Kidney glomerular epithelial cell (primary cell): ENCODE data around the gene SPANXN4.

Source experiments
- DNase-seq: peaks from one replicate; lab custom pipeline; 2025; lab: John Stamatoyannopoulos, UW

SPANXN4 gene, protein sequence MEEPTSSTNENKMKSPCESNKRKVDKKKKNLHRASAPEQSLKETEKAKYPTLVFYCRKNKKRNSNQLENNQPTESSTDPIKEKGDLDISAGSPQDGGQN

DNA sequence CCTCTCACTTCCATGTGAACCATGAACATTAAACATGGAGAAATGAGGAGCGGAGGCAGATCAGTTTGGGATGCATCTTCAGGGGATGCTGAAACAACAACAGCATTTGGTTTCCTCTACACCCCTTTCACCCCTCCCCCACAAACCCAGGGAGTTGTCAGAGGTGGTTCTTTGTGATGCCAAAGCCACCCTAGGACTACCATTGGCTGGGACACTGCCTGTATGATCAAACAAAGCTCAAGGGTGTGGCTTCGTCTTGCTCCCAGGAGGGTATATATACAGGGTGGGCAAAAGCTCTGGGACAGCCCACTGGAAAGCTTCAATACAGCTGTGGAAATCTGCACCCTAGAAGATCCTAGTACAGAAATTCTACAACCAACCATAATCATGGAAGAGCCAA lies at the start of gene SPANXN4:
Gene SPANXN4 (plus strand): TSS at position 301 of the 400 bp plus-strand sequence. CDS start 87 bp downstream, at position 388.
- DNase-seq = no peak

DNA sequence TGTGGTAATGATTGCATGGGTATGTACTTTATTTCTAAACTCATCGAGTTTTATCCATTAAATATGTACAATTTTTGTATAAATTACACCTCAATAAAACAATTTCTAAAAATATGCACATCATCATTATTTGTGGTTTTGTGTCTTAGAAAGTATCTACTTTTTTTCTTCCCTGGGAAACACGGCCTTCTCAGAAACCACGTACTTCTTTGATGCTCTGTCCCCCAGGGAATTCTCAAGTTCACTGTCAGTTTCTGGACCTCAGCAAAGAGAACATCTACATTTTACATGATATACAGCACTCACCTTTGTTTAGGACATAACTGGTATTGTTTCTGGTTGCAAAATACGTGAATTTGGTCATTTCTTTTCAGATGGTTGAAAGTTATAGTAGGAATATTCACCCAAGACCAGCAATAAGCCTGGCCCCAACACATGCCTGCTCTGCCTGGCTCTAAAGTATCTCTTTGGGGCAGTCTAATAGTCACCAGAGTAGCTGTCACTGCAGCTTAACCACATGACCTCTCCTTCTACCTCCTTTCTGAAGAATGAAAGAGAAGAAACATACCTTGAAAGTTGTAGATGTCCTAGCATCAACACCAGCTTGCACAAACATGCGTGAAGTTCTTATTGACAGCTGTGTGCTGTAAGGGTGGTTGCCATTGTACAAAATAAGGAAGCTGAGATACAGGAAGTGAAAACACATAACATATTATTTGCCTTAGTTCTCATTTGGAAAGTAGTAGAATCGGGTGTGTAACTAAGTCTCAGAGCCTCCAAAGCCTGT lies 48.4 kb upstream of the SPANXN4 start:
- no peak for DNase-seq

DNA sequence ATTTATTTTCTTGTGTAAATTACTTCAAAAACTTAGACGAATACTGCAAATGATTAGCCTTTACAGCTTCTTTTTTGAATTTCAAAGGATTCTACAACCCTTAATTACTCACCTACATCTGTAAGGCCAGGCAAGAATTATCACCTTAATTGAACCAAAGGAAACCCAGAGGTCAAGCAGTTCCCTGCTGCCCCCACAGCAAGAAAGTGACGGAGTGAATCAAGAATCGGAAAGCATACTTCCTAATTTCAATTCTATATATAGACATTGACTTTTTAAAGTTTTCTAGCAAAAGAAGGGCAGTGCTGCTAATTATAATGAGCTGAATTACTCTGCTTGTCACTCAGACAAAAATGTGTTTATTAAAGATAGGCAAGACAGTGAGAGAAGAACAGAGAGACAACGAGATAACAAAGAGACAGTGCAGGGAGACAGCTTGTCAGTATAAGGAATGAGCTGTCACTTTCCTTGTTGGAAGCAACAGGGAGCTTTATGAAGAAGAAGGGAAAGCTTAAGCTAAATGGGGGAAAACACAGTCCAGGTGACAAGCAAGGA lies 47.5 kb upstream of the SPANXN4 start:
- DNase-seq = no peak

DNA sequence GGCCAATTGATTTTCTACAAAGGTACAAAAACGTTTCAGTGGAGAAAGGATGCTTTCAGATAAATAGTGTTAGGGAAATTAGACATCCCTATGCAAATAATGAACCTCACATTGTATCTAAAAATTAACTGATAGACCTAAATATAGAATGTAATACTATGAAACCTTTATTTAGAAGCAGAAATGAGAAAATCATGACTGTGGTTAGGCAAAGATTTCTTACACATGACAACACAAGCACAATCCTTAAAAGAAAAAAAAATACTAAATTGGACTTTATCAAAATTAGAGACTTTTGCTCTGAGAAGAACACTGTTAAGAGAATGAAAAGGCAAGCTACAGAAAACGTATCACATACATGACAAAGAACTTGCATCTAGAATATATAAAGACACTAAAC lies 43.0 kb upstream of the SPANXN4 start:
- DNase-seq = no peak

DNA sequence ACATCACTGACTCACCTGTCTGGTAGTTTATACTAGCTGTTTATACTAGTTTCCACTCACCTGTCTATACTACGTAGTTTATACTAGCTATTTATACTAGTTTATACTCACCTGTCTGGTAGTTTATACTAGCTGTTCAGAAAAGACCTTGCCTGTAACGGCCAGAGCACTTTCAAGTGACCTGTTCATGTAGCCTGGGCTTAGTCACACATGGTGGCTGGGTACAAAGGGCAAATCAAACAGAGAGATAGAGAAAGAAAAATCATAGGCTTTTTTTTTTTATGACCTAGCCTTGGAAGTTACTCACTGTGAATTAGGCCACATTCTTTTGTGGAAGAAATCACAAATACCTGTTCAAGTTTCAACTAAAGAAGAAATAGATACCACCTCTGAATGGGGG lies 30.7 kb upstream of the SPANXN4 start:
- DNase-seq = no peak

DNA sequence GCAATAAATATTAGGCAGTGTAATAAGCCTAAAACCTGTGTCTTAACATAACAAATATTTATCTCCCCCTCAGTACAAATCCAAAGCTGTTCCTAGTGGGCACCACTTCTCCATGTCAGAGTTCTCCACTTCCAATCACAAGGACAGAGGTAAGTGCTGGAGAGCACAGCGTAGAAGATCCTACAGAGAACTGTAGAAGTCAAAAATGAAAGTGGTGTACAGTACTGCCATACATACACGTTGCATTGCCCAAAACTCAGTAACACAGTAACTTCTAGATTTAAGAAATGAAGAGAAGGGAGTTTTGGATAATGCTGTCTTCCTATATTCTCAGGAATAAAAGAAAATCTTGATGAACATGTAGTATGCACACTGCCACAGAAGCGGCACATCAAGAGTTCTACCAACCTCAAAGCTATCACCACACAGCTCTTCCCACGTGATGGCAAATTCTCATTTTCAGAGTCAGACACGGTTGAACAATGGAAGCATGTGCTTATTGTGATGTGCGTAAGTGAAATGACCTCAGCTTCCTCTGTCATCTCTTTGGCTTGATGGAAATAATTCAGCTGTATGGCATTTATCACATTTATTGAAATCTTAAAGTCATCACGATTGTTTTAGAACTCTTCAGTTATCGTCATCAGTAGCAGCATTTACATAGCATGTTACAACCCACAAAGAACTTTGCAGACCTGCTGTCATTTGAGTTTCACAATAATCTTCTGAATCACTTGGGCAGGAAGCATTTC lies 27.1 kb upstream of the SPANXN4 start:
- DNase-seq = no peak

DNA sequence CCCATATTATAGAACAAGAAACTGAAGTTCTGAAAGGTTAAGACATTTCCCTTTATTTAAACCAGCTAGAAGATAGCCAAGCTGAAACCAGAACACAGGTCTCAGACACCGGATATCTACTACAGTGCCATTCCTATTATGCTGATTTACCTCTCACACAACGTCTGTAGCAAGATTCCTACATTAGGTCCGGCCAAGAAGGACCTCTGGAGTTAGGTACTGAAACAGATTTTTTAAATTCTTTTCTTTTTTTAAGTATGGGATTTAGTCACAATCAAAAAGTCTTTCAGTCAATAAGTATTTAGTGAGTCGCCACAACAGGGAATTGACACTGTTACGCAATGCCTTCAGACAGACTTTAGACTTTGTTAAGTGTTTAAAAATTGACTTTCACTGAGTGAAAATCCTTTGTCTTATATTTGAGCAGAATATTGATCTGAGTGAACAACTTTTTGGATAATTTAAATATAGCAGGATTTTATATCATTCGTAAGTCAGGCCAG lies 26.5 kb upstream of the SPANXN4 start:
- DNase-seq = no peak

DNA sequence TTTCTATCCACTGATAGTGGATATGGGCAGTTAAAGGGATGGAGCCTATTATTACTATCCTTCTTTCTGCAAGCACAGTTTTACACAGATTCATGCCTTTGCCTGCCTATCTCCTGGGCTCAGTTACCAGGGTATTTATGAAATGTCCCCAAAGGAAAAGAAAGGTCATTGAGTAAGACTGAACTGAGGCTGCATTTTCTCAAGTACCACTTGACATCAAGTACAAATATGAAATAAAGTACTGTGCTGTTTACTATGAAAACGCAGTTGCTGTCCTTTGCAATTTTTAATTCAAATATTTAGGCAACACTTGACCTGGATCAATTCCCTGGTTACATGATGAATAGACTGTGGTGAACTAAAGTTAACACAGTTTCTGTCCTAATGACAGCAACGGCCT lies 23.5 kb upstream of the SPANXN4 start:
- DNase-seq = no peak

DNA sequence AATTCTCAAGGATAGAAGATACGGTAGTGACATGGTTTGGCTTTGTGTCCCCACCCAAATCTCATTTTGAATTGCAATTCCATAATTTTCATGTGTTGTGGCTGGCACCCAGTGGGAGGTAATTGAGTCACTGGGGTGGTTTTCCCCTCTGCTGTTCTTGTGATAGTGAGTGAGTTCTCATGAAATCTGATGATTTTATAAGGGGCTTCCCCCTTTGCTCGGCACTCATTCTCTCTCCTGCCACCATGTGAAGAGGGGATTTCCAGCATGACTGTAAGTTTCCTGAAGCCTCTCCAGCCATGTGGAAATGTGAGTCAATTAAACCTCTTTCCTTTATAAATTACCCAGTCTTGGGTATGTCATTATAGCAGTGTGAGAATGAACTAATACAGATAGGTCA lies 8.5 kb upstream of the SPANXN4 start:
- DNase-seq = no peak

DNA sequence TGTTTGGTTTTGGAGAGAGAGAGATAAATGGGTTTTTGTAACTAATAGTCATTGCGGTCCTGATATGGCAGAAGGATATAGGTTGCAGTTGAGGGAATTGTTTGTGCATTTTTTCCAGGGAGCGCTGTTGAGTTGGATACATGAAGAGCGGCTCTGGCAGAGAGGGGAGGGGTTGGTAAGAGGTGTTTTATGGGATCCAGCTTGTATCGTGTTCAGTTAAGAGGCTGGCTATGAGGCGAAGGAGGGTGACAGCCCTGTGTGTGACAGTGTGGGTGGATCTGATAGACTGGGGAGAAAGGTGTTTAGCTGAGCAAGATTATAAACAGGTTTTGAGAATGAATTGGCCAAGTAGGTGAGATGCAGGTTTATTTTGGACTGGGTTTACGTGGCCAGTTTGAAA lies 1.5 kb downstream of the SPANXN4 start:
- DNase-seq = no peak

DNA sequence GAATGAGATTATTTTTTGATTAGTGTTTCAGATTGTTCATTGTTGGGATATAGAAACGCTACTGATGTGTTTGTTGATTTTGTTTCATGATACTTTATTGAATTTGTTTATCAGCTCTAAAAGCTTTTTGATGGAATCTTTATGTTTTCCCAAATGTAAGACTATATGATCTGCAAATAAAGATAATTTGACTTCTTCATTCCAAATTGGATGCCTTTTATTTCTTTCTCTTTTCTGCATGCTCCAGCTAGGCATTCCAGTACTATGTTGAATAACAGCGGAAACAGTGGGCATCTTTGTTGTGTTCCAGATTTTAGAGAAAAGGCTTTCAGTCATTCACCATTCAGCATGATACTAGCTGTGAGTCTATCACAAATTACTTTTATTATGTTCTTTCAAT lies 21.8 kb downstream of the SPANXN4 start:
- DNase-seq = no peak

DNA sequence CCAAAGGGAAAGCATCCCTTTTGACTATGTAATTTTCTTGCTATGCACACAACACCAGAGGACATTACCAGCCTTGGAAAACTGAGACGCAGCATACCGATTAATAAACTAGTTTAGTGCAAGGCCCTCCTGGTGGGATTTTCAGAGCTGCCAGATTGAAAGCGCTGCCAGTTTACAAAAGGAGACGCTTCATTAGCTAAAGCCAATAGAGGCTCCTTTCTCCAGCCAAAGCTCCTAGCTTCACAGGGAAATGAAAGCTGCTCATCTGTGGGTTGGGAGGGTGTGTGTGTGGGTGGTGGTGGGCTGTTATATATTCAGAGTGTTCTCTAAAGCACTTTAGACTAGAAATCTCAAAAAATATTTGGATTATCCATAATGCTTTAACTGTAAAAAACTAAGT lies 32.4 kb downstream of the SPANXN4 start:
- no peak for DNase-seq

DNA sequence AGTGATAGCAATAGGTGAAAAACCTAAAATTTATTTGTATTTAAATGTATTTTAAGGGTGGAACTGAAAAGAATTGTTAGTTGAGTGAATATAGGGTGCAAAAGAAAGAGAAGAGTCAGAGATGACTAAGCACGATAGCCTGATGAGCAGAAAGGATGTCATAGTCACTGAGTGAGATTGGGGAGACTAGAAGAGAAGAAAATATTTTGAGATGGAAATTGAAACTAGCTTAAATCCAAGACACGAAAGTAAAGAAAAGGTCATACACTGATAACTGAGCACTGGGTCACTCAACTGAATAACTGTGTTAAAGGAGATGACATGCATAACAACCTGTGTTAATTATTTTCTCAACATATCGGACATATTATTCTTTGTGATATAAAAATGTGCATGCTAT lies 55.5 kb downstream of the SPANXN4 start:
- no peak for DNase-seq

DNA sequence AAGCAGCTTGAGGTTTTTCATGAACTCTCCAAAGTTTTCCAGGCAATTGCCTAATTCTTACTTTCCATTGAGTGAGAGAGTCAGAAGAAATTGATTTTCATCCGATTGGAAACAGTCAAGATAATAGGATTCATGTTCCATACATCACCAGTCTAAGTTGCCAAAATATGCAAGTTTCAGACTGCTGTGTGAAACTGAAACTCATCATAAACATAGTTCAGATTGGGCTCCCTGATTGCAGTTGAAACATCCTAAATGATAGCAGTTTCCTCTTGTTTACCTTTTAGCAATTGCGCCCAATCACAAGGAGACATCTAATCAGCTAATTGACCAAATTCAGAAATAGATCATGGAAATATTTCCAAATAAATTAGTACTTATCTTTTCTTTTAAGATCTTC lies 56.8 kb downstream of the SPANXN4 start:
- DNase-seq = no peak
